Right forelimb (tissue), 1 donor: Measurements from ENCODE around the gene SLC18B1.

Source experiments
- DNase-seq: peaks from one replicate; pipeline ENCODE4 v3.0.0-alpha.2; 2018

Gene SLC18B1

GRCh38 chr6:132797951-132798868, at the start of gene SLC18B1:
Gene SLC18B1, minus strand, starts transcription at chr6:132798637. Its CDS starts 181 bp downstream, at chr6:132798456.
- peak; percentile 81 for DNase-seq

DNA sequence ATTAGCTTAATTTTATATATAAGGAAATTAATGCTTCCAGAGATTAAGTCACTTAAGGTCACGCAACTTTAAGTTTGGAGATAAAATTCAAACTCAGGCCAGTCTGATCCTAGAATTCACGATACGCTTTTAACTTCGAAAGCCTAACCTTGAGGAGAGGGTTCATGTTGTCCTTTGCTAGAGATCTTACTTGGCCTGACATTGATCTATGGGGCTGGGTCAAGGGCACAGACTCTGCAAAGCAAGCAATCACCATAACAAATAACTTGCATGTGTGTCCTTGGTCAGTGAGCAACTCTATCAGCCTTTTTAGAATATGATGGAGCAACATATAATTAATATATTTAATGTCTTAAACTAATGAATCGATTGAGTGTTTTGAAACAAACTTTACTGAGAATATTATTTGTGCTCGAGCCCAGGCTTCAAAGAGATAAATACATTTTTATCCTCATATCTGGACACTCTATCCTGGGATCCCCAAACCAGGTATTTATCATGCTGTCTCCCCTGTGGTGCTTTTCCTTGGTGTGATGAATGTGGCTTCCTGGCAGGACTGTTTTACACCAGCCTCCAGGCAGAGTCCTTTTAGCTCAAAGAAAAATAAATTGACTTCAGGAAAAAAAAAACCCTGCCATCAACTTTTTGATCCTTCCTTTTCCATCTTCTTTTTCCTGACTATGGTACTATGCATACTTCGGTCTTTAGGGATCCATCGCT, 45.0 kb upstream of the SLC18B1 start:
- no peak for DNase-seq

GRCh38 chr6:132841966-132842365, 43.5 kb upstream of the SLC18B1 start:
- DNase-seq = no peak

GRCh38 chr6:132832891-132833290, 34.5 kb upstream of the SLC18B1 start:
- DNase-seq = no peak

- DNase-seq = no peak
These were observed 31.9 kb upstream of the SLC18B1 start for GRCh38 chr6:132830334-132830751.

DNA sequence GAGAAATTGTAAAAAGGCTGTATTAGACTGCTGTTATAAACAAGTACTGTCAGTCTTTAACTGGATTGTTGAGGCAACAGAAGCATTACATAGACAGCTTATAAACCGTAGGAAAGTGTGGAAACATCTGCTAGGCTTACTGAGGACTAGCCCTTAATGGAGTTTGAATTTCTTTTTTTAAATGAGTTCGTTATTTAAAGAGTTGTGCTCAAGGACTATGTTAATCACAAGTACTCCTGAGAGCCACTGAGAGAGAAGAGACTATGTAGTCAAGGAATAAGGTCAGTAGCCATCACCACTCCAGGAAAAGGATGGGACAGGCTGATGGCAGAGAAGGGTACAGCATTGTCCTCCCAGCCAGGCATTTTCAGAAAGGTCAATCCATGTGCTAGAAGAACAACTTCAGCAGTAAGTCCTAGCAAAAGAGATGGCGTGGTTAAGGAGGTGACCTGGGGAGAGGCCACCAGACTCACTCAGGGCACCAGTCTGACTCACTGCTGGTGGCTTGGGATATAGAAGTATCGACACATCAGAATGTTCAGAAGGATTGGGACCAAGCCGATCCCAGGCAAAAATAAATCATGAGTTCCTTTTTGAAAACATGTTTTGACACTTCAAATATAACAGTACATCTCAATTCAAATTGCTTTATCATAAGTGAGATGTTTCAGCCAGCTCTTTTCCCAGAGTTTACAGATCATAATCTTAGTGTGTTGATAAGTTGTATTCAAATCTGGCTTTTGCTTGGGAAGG, 22.4 kb upstream of the SLC18B1 start:
- no peak for DNase-seq

DNA sequence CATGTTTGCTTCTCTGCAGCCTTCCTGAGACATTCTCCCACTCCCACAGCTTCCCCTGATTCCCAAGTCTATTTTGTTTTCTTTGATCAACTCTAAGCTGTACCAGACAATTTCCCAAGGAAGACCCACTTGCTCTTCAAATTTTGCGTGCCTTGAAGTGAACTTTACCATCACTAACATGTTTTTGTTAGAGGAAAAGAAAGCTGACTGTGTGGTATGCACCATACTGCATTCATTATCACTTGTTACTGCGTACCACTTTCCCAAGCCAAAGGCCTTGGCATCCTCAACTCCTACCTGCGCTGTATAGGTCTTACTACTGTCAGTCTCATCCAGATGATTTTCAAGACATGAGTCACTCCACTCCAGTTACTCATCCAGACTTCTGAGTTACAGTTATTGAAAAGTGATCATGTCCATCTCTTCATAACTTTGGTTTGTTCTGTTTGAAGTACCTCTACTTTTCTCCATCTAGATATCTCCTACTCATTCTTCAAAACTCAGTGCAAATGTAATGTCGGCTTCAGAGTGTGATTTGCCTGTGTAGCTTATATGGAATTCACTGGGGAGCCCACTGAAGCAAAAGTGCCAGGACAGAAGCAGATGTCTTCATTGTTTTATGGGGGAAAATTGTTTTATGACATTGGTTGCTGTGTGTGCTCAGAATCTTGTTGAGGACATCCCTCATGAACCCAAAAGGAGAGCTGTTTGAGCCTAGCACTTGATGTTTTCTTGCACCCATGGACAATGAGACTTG, 21.1 kb upstream of the SLC18B1 start:
- DNase-seq = no peak

DNA sequence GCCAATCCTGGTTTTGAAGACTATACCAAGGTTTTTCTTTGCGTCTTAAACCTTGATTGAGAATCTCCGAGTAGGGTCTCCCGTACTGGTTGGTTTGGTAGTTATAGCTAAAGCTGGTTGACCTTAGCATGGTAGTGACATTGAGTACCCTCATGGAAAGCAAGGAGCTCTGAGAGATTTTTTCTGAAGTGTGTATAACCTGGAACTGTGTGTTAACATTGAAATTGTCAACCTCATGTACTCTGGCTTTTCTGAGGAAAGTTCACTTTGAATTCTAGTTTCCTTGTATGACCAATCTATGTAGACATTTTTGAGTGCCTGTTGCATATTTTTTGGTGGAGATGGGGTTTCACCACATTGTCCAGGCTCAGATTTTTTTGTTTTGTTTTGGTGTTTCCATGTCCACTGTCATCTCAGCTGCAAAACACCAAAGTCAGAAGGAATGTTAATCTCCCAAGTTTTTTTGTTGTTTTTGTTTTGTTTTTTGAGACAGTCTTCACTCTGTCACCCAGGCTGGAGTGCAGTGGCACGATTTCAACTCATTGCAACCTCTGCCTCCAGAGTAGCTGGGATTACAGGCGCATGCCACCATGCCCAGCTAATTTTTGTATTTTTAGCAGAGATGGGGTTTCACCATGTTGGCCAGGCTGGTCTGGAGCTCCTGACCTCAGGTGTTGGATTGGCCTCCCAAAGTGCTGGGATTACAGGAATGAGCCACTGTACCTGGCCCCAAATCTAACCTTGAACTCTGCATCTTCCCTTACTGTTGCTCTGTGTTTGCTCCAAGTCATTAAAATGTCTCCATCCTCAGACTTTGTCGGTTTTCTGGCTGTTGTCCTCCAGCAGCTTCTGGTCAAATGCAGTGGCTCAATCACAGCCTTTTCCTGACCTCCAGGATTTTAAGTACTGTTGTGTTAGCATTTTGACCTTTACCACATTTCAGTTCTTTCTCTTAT, 20.2 kb upstream of the SLC18B1 start:
- DNase-seq = no peak

DNA sequence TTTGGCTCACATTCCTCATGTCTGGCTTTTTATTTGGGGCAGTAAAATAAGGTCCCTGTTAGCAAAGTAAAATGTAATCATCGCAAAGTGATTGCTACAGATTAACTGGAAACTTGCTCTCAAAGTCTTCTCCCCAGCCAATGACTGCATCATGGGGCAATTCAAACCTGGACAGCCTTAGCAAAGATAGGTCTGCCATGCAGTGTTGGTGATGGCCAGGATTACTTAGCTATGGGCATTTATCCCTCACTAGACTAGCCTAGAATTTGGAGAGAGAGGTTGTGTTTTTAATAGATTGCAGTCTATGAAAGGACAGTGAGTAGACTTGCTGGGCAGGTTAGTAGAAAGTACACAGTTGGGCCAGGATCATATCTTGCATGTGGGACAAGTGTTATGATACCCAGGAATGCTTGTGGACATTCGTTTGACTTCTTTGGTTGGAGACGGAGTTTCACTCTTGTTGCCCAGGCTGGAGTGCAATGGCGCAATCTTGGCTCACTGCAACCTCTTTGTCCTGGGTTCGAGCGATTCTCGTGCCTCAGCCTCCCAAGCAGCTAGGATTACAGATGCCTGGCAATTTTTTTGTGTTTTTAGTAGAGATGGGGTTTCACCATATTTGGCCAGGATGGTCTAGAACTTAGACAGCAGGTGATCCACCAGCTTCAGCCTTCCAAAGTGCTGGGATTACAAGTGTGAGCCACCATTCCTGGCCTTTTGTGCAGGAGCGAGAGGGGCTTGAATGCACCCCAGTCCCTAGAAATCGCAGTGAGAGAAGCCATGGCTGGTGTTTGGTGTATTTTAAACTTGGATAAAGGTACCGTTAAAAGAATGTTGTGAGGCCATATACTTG, 19.3 kb upstream of the SLC18B1 start:
- no peak for DNase-seq

DNA sequence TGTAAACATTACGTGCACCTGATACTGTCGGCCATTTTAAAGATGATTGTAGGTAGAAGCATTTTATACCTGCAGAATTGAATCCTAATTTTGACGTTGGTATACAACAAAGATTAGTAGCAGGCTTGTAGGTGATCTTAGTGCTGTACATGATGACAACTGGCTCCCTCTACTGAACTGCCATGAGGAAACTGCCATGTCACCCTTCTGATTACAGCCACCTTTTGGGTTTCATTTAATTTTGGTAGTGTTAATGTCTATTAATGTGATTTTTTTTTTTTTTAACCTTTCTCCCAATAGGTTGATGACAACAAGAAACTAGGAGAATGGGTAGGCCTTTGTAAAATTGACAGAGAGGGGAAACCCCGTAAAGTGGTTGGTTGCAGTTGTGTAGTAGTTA, 18.2 kb upstream of the SLC18B1 start:
- DNase-seq = no peak

DNA sequence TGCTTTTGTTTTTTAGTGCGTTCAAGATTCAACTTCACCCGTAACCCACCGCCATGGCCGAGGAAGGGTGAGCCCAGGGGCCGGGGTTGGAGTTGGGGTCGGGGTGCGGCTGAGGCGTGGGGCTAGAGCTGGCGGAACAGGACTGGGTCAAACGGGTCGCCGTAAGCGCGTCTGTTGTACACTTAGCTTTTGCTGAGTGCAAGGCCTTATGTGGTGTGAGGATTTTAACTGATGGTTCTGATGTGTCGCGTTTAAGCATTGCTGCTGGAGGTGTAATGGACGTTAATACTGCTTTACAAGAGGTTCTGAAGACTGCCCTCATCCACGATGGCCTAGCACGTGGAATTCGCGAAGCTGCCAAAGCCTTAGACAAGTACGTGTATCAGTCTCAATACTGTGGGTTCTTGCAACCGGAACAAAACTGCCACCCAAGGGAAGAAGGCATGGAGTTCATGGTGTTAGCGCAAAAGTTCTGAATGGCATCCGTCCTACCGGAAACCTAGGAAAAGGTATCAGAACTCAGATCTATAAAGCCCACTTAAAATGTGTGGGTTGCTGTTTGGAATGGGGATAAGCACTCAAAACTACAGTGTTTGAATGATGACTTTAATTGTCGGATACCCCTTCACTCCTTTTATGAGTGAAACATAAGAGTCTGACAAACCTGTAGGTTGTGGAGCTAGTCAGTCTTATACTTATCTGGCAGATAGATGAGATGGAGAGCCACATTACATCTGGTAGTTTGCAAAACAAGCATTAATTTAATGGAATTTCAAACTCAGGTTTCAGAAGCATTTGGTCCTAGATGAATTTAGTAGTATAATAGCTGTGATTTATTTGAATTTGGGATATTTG, 16.5 kb upstream of the SLC18B1 start:
- no peak for DNase-seq

DNA sequence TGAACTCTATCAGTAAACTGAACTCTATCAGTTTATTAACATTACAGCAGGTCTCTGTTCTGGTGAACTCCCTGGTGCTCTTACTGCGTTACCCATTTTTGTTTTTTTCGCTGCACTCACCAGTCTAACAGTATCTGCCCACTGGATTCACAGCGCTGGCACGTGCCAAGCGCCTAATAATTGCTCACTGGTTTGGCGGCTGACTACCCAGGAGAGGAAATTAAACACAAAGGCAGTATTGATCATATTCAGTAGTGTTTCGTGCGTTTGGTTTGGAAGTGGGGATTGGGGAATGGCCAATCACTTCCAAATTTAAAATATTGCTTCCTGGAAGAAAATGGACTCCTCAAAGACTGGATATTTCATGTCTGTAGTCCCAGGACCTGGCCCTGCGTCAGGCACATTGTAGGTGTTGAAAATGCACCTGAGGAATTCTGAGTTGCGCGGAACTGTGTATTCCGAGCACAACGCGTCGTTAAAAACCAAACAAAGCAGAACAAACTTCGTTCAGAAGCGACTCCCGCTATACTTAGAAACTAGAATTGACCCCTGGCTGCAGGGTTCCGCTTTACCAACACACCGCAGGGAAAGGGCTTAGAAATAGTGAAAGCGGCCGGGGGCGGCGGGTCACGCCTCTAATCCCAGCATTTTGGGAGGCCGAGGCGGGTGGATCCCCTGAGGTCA, 14.9 kb upstream of the SLC18B1 start:
- peak; percentile 69 for DNase-seq

DNA sequence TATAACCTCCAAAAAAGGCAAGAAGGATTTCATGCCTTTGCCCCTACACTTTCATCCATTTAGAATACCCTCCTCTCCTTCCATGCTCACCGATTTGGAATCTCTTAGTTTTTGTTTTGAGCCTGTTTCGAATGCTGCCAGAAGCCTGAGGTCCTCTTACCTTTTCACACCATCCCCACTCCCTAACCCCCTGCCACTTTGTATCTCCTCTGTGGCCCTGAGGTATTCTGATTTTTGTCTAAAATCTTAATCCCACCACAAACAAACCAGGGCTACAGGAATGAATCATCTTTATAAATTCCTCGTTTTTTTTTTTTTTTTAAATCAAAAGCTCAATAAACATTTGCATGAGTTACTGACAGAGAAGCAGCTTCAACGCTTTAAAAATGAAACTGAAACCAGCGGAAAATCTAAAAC, 14.3 kb upstream of the SLC18B1 start:
- no peak for DNase-seq

DNA sequence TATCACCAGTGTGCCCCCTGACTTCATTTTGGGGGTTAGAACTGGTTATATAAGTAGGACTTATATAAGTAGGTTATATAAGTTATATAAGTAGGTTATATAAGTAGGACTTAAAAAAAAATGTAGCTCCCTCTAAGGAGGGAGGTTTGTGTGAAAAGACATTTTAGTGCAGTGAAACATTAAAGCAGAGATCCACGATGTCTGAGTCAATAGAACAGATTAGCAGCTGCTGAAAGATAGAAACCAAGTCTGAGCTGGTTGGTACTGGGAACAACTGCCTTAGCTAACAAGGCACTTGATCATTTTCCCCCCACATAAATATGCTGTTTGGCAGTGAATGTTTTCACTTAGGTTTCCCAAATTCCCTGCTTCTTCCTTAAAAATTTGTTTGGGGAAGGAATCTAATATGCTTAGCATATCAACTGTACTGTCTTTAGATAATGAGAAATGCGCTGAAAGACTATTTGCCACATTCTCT, 13.9 kb upstream of the SLC18B1 start:
- no peak for DNase-seq

GRCh38 chr6:132811276-132811675, 12.8 kb upstream of the SLC18B1 start:
- no peak for DNase-seq

DNA sequence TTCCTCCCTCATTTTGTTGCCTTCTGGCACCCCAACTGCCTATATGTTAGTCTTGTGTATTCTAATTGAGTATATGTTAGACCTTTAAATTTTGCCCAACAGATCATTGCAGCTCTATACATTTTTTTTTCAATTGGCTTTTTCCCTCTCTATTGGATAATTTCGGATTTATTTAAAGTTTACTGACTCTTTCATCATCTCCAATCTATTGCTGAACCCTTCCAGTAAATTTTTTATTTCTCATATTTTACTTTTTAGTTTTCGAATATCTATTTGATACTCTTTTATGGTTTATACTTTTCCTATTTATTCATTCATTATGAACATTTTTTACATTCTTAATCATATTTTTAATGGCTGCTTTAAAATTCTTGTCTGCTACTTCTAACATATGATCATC, 7.1 kb upstream of the SLC18B1 start:
- no peak for DNase-seq

GRCh38 chr6:132804251-132804650, 5.8 kb upstream of the SLC18B1 start:
- no peak for DNase-seq

DNA sequence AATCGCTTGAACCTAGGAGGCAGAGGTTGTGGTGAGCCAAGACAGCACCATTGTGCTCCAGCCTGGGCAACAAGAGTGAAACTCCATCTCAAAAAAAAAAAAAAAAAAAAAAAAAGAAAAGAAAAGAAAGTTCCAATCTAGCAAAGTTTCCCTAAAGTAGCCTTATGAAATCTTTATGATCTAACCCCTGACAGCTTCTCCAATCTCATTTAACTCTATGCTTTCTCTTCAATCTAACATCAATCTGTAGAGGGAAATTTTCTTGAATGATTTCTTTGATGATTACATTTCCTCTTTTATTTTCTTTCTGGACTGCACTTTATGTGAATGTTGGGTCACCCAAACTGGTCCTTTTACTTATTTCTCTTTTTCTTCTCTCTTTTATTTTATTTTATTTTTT, 2.2 kb upstream of the SLC18B1 start:
- no peak for DNase-seq
